GM12878 (cell line): ENCODE data around the gene XIAP.

Experiments
- CHD2 ChIP-seq: IDR thresholded peaks from 2 replicates; pipeline ENCODE4 v1.6.1; 2011; ENCODE audit warnings: low read depth, low read length, improper control_type of control experiment, borderline replicate concordance
- EZH2 ChIP-seq: IDR thresholded peaks from 2 replicates; pipeline ENCODE4 v1.6.1; 2012; ENCODE audit warnings: low read depth, mild to moderate bottlenecking, control low read depth, inconsistent platforms, low read length, borderline replicate concordance; ENCODE audit not compliant: control insufficient read depth
- MEF2A ChIP-seq: IDR thresholded peaks from 2 replicates; pipeline ENCODE4 v1.6.1; 2011; ENCODE audit warnings: low read depth, mild to moderate bottlenecking, low read length, moderate library complexity; ENCODE audit not compliant: insufficient read depth
- PAX5 ChIP-seq: IDR thresholded peaks from 2 replicates; pipeline ENCODE4 v1.6.1; 2011; ENCODE audit warnings: low read depth, low read length, borderline replicate concordance
- TCF12 ChIP-seq: IDR thresholded peaks from 2 replicates; pipeline ENCODE4 v1.6.1; 2011; ENCODE audit warnings: low read depth, mild to moderate bottlenecking, low read length

- TF ChIP-seq CHD2 = no peak
- TF ChIP-seq PAX5 = no peak
- no peak for TF ChIP-seq MEF2A
- no peak for TF ChIP-seq EZH2
- TF ChIP-seq TCF12 = no peak
These were observed 39.8 kb downstream of the XIAP start for GRCh38 chrX:123899701-123900100.
